NOMO-1 (cell line): ENCODE data around the gene IDH1.
"Not testable (repeated sequence)": the region's sequence is repeated elsewhere in the genome, so short reads cannot be mapped to it uniquely, and the experiment has no call there.

Experiments used
- DNase-seq, 2 experiments: peaks; one replicate each; lab custom pipeline; 2025; ENCODE audit not compliant: unreplicated experiment in 2 of 2; lab: John Stamatoyannopoulos, UW

The IDH1 gene

DNA sequence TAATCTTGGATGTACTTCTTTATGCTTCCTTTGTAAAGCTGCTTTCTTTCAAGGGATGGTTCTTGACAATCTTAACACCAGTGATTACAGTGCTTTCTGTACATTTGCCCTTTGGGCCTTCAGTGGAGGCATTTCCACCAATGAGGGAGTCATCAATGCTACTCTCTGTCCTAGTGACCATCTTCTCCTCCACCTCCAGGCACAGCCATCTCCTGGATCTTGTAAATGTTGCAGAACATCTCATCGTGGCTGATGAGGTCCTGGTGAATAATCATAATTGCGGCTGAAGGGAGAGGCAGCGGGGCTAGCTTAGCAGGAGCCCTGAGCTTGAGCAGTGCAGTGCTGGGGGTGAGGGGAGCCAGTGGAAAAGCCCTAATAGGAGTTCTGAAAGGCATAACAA lies 32.5 kb downstream of the IDH1 start:
- no peak for DNase-seq

DNA sequence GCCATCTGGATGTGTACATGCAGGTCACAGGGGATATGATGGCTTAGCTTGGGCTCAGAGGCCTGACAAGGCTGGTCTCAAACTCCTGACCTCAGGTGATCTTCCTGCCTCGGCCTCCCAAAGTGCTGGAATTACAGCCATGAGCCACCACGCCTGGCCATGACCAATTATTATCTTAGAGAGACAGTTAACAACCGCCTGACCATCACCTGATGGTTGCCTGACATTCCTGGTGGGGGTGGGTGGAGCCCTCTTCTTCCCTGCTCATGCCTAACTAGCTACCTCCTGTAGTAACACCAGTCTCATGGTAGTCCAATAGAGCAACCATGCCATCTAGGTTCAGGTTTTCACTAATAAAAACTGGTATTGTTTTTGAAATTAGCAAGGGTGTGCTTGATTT lies 33.0 kb downstream of the IDH1 start:
- DNase-seq, result not testable (repeated sequence)

DNA sequence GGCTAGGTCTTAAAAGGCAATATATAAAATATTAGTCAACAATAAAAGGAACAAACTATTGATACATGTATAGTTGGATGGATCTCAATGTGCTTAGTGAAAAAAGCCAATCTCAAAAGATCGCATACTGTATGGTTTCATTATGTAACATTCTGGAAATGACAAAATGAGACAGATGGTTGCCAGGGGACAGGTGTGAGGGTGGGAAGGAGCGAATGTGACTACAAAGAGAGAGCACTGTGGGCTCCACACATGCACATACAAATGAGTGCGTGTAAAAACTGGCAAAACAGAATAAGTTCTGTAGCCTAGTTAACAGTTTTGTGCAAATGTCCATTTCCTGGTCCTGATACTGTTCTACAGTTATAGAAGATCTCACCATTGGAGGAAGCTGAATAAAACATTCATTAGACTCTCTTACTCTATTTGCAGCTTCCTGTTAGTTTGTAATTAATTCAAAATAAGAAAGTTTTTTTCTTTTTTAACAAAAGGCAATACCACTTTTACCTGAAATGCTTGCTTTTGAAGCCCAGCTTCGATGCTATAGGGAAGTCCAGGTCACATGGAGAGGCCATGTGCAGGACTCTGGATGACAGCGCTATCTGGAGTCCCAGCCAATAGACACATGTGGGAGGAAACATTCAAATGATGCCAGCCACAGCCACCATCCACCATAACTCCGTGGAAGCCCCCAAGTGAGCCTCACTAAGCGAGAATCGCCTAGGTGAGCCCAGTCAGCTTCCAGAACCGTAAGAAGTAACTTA lies 44.0 kb downstream of the IDH1 start:
- no peak for DNase-seq

GRCh38 chr2:208208335-208209085 lies 46.4 kb downstream of the IDH1 start:
- no peak for DNase-seq

GRCh38 chr2:208207769-208208168 lies 47.1 kb downstream of the IDH1 start:
- no peak for DNase-seq

- DNase-seq, result no peak
Observed at GRCh38 chr2:208204166-208204565, 50.7 kb downstream of the IDH1 start.

- no peak for DNase-seq
Observed at GRCh38 chr2:208195531-208195930, 59.3 kb downstream of the IDH1 start.

DNA sequence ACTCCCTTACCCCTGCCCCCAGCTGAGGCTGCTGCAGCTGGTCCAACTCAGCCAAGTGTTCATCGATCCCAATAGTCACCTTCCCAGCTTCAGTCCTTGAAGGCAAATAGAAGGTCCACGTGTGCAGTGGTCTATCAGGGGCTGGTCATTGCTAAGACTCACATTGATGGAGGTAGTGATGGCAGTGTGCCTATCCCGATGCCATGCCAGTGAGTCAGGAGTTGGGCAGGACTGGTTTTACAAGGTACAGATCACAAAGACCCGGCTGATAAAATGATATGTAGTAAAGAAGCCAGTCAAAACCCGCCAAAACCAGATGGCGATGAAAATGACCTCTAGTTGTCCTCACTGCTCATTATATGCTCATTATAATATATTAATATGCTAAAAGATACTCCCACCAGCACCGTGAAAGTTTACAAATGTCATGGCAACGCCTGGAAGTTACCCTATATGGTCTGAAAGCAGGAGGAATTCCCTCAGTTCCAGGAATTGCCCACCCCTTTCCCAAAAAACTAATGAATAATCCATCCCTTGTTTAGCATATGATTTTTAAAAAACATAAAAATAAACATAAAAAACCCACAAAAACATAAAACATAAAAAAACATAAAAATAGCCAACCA lies 62.1 kb downstream of the IDH1 start:
- no peak for DNase-seq

DNA sequence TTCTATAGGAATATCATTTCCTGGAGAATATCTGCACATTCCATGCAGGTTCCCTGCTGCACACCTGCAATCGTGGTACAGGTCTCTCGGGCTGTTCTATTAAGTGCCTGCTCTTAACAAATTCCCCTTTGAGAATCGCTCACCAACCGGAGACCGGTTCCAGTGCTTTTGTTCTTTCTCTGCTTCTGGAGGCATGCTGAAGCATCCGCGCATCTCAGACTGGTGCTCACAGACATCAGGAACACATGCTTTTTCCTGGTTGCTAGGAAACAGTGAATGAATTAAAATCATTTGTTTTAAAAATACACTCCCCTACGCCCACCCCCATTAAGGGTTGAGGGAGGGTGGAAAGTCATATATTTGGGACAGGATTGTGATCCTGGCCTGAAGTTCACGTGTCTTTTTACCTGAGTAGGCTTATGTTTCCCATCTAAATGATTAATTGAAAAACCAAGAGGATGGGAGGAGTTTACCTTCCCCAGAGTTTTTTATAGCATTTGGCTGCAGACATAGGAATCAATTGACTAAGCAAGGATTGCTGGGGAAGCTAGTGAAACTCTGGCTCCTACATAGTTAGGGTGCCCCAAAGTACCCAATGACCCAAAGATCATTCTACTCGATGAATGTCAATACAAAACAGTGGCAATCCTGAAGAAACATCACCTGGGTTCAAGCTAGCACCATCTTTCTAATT lies 64.9 kb downstream of the IDH1 start, which contains the start of gene C2orf80:
C2orf80 (minus strand) TSS at position 221 of the 694 bp plus-strand sequence. CDS start 3,044 bp downstream, outside the sequence.
- no peak for DNase-seq

- DNase-seq, result no peak
Observed at GRCh38 chr2:208189069-208189809, 65.6 kb downstream of the IDH1 start.

DNA sequence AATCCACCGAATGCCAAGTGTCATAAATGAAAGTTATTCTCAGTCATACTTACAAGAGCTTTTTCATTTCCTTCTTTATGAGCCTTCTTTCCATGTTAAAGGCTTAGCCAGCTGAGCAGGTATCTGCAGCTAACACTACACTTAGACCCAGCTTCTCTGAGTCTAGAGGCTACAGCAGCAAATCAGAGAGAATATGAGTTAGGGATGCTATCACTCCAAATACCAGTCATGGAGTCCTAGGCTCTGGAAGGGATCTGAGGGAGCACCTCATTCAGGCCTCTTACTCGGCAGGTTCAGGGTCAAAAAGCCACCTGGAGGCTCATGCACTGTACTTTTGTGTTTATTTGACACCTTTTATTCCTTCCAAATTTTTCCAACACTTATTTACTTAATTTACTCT lies 68.0 kb downstream of the IDH1 start:
- DNase-seq, result no peak

DNA sequence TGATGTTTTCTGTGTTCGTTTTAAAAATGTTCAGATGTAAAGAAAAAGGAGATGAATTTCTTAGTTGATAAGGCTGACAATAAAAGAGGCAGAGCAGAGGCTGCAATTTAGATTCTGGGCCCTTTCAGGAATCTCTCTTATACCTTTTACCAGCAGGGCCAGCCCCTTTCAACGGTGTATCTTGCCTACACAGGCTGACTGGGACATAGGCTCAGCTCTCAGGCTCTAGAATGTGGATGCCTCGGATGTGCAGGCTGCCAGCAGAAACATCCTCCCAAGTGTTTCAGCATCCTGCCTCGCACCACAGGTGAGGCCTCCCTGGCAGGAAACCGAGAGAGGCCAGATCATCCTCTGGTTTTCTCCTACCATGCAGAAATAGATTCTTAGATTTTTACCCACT lies 68.4 kb downstream of the IDH1 start:
- DNase-seq, result no peak
